Body of pancreas (tissue), 4 donors: ENCODE data around the gene TBC1D9B. TPM values are rescaled to one million over a fixed set of nuclear protein-coding genes. Genes with fewer than 3 reads are reported as not detected.

Experiments used
- ATAC-seq: fragments of 150-250 bp; one replicate; pipeline ENCODE4 v1.9.1; 2016
- DNase-seq, 4 donors: peaks; one replicate each; pipeline ENCODE4 v3.0.0-alpha.2; 2019
- H3K27ac ChIP-seq, 4 donors: fragments of 200-600 bp; sonication (generic); 1 replicate in 3 of 4; 2 replicates in 1 of 4; pipeline versions ENCODE4 v1.5.1 to v1.6.1; 2016 to 2019; ENCODE audit warnings: mild to moderate bottlenecking in 1 of 4, mixed read lengths in 1 of 4, moderate library complexity in 1 of 4
- H3K27me3 ChIP-seq, 2 donors: fragments of 200-600 bp; sonication (generic); one replicate each; pipeline ENCODE4 v1.6.0; 2016; ENCODE audit warnings: mild to moderate bottlenecking in 1 of 2
- H3K36me3 ChIP-seq, 2 donors: fragments of 200-600 bp; sonication (generic); replicated peaks in 1 of 2; 2 replicates each; pipeline ENCODE4 v1.5.1; 2016; ENCODE audit warnings: low read depth in 2 of 2; ENCODE audit not compliant: insufficient read depth in 1 of 2
- H3K4me1 ChIP-seq: fragments of 200-600 bp; sonication (generic); one replicate; pipeline ENCODE4 v1.6.0; 2016
- H3K4me3 ChIP-seq, 2 donors: fragments of 200-600 bp; sonication (generic); 1 replicate in 1 of 2; 2 replicates in 1 of 2; pipeline ENCODE4 v1.5.1; 2016 to 2019
- H3K9me3 ChIP-seq, 3 donors: fragments of 200-600 bp; sonication (generic); 1 replicate in 2 of 3; 2 replicates in 1 of 3; pipeline ENCODE4 v1.5.1; 2016
- CTCF ChIP-seq, 7 experiments: fragments of 450-650 bp in 4 of 7; fragments of 200-600 bp in 3 of 7; sonication (generic) in 3 of 7; IDR thresholded peaks; one replicate each; pipeline ENCODE4 v1.5.1; 2016 to 2019; ENCODE audit warnings: antibody characterized with exemption in 7 of 7
- POLR2A ChIP-seq, 3 donors: fragments of 450-650 bp; IDR thresholded peaks; one replicate each; pipeline ENCODE4 v1.6.1; 2016; ENCODE audit warnings: antibody characterized with exemption in 3 of 3, mild to moderate bottlenecking in 2 of 3
- WGBS, 2 donors: methylation state at CpG; one replicate each; pipeline ENCODE4 v1.1.5; 2017; 5-methylcytosine and 5-hydroxymethylcytosine counted together
- intact Hi-C: fragments of 100-400 bp; cut with DNase I; formaldehyde crosslinking; loops from one replicate; pipeline ENCODE4 v1.15.1; 2023
- total RNA-seq, 2 donors: library from RNA; depleted of rRNA; stranded (reverse); fragments of >200 nt; gene quantifications; one replicate each; pipeline ENCODE4 v1.1.0, GENCODE V29; 2016

TBC1D9B gene
- total RNA-seq, 2 donors from 2014 or later = 69.8 to 121 TPM

GRCh38 chr5:179912386-179912785 lies 4.7 kb upstream of the TBC1D9B start:
- DNase-seq (no peak), ATAC-seq (no peak)
- Histone ChIP-seq H3K36me3 (no peaks in the 10 kb centered on the region), H3K27me3 (no peaks in the 10 kb centered on the region), H3K9me3 (no peaks in the 10 kb centered on the region), H3K4me1 (peaks cover 7% of the 10 kb centered on the region), H3K4me3 (no peak overlapping the region), H3K27ac (no peak overlapping the region)
- 68 to 70% methylated on average over 7 of the region's 7 CpGs for WGBS, 2 donors
- TF ChIP-seq POLR2A (IDR thresholded peaks at IDR 0.05) (no peak), CTCF (IDR thresholded peaks at IDR 0.05) (no peak)
- intact Hi-C loops = no loop called here

DNA sequence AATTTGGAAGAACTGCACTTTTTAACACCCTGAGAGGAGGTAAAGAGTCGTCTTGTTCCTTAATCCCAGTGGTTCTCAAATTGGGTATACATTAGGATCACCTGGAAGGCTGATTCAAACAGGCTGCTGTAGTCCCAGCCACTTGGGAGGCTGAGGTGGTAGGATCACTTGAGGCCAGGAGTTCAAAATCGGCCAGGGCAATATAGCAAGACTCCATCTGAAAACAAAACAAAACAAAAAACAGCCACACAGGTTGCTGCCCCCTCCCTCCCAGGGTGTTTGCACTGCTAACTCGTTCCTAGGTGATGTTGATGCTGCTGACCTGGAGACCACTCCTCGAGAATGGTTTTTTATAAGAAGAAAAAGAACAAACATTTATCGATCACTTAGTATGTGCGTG lies 1.5 kb upstream of the TBC1D9B start:
- 79 to 92% methylated on average over 6 of the region's 6 CpGs for WGBS, 2 donors
- no peak overlapping the region for H3K27ac ChIP-seq
- TF ChIP-seq POLR2A (IDR thresholded peaks at IDR 0.05) = no peak
- no peak for TF ChIP-seq CTCF (IDR thresholded peaks at IDR 0.05)
- H3K4me1 ChIP-seq = peaks cover 21% of the 10 kb centered on the region
- no peaks in the 10 kb centered on the region for H3K9me3 ChIP-seq
- ATAC-seq = no peak
- intact Hi-C loops = loop anchor here (10.0 kb wide), 1 partner anchor 104 kb away; the partner anchor contains the start of gene MGAT4B
- no peak overlapping the region for H3K4me3 ChIP-seq
- no peak for DNase-seq
- no peaks in the 10 kb centered on the region for H3K36me3 ChIP-seq
- no peaks in the 10 kb centered on the region for H3K27me3 ChIP-seq

GRCh38 chr5:179908528-179908927 lies 831 bp upstream of the TBC1D9B start:
- Histone ChIP-seq H3K4me1 (peaks cover 21% of the 10 kb centered on the region), H3K27ac (peak overlapping the region in 3 of 4 donors; percentile 37 to 85 (median 59)), H3K9me3 (no peaks in the 10 kb centered on the region), H3K4me3 (no peak overlapping the region), H3K36me3 (peaks cover 0 to under 1% of the 10 kb centered on the region in 2 donors), H3K27me3 (no peaks in the 10 kb centered on the region)
- intact Hi-C loops = loop anchor here (10.0 kb wide), 1 partner anchor 104 kb away; the partner anchor contains the start of gene MGAT4B
- DNase-seq (no peak), ATAC-seq (no peak)
- 86 to 90% methylated on average over 2 to 15 of the region's 16 CpGs for WGBS, 2 donors
- TF ChIP-seq POLR2A (IDR thresholded peaks at IDR 0.05) (no peak), CTCF (IDR thresholded peaks at IDR 0.05) (no peak)

DNA sequence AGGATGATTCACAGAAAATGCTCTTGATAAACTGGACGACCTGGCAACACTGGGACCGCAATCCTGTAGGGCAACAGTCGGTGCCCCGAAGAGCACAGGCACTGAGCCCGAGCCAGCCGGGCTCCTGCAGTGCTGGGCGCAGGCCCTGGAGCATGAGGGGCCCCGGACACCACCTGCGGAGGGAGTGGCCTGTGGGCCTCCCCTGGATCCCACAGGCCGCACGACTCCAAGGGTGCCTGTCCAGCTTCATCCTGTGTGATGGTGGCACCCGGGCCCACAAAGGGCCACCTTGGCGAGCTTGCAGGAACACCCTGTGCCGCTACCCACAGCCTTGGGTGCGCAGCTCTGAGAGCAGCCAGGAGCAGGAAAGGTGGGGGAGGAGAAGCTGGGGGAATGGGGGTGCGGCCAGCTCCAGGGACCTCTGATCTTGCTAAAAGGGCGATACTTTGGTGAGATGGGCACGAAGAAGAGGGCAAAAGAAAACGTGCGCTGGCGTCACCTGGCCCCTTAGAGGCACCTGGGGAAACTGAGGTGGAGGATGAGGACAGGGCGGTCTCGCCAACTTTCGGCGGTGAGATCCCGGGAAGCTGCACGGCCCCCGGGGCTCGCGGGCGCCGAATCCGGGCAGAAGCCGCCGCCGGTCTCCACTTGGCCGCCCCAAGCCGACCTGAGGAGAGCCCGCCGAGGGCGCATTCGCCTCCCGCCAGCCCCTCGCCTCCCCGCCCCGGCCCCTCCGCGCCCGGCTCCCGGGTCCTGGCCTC lies 722 bp downstream of the TBC1D9B start:
- H3K36me3 ChIP-seq = peaks cover 0 to 4% of the 10 kb centered on the region in 2 donors
- peaks cover 21% of the 10 kb centered on the region for H3K4me1 ChIP-seq
- DNase-seq (peak; percentile 45 to 68 (median 56)), ATAC-seq (peak; percentile 16)
- intact Hi-C loops = loop anchor here (10.0 kb wide), 1 partner anchor 102 kb away; the partner anchor contains the start of gene MGAT4B
- H3K4me3 ChIP-seq = peak overlapping the region; percentile 36 to 52
- TF ChIP-seq POLR2A (IDR thresholded peaks at IDR 0.05) (no peak), CTCF (IDR thresholded peaks at IDR 0.05) (no peak)
- H3K9me3 ChIP-seq = no peaks in the 10 kb centered on the region
- H3K27ac ChIP-seq = peak overlapping the region; percentile 30 to 85 (median 64)
- 0 to 5% methylated on average over 5 to 38 of the region's 50 CpGs for WGBS, 2 donors
- no peaks in the 10 kb centered on the region for H3K27me3 ChIP-seq
